HL-60 (cell line): ENCODE measurements around the gene SUSD4.
"Not testable (repeated sequence)": the region's sequence is repeated elsewhere in the genome, so short reads cannot be mapped to it uniquely, and the experiment has no call there.

Experiments used
- DNase-seq, 2 experiments: peaks; one replicate each; pipeline ENCODE4 v3.0.0-alpha.2; 2010 to 2020; ENCODE audit warnings: low read depth in 1 of 2, low spot score in 1 of 2
- H3K27ac ChIP-seq: fragments of 250-450 bp; sonication (Bioruptor Pico); replicated peaks from 2 replicates; pipeline ENCODE4 v1.5.1; 2020; ENCODE audit warnings: mild to moderate bottlenecking, moderate library complexity
- H3K27me3 ChIP-seq: fragments of 250-450 bp; sonication (Bioruptor Pico); 2 replicates; pipeline ENCODE4 v1.5.1; 2021; ENCODE audit warnings: mild to moderate bottlenecking, moderate library complexity; ENCODE audit not compliant: insufficient read depth, poor library complexity, severe bottlenecking
- H3K4me3 ChIP-seq: replicated peaks from 2 replicates; pipeline ENCODE4 v1.5.1; 2011; ENCODE audit warnings: mild to moderate bottlenecking, control low read depth, low read length; ENCODE audit not compliant: insufficient read depth
- CTCF ChIP-seq: IDR thresholded peaks from one replicate; pipeline ENCODE4 v1.5.1; 2011; ENCODE audit warnings: low read length, control low read depth, inconsistent platforms; ENCODE audit not compliant: insufficient read depth
- GABPA ChIP-seq: IDR thresholded peaks from 2 replicates; pipeline ENCODE4 v1.6.1; 2012; ENCODE audit warnings: low read depth
- POLR2AphosphoS5 ChIP-seq: IDR thresholded peaks from 2 replicates; pipeline ENCODE4 v1.6.1; 2012; ENCODE audit warnings: low read depth
- REST ChIP-seq: IDR thresholded peaks from 2 replicates; pipeline ENCODE4 v1.6.1; 2012; ENCODE audit warnings: low read depth; ENCODE audit not compliant: insufficient replicate concordance
- SPI1 ChIP-seq: IDR thresholded peaks from 2 replicates; pipeline ENCODE4 v1.6.1; 2012; ENCODE audit warnings: low read depth, mild to moderate bottlenecking, borderline replicate concordance

SUSD4 gene

GRCh38 chr1:223402790-223403142, 38.8 kb upstream of the SUSD4 start:
- no peak for TF ChIP-seq GABPA
- no peak for TF ChIP-seq SPI1
- no peak for TF ChIP-seq CTCF
- no peak for TF ChIP-seq REST
- no peak for TF ChIP-seq POLR2AphosphoS5
- no peak overlapping the region for H3K27ac ChIP-seq
- no peak overlapping the region for H3K4me3 ChIP-seq
- peaks cover 2% of the 10 kb centered on the region for H3K27me3 ChIP-seq
- DNase-seq = no peak

GRCh38 chr1:223401873-223402789, 38.2 kb upstream of the SUSD4 start:
- peaks cover 2% of the 10 kb centered on the region for H3K27me3 ChIP-seq
- H3K27ac ChIP-seq = no peak overlapping the region
- no peak for DNase-seq
- no peak for TF ChIP-seq SPI1
- TF ChIP-seq REST = no peak
- no peak for TF ChIP-seq GABPA
- H3K4me3 ChIP-seq = no peak overlapping the region

DNA sequence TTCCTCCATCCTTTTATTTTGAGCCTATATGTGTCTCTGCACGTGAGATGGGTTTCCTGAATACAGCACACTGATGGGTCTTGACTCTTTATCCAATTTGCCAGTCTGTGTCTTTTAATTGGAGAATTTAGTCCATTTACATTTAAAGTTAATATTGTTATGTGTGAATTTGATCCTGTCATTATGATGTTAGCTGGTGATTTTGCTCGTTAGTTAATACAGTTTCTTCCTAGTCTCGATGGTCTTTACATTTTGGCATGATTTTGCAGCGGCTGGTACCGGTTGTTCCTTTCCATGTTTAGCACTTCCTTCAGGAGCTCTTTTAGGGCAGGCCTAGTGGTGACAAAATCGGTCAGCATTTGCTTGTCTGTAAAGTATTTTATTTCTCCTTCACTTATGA, 35.4 kb upstream of the SUSD4 start:
- not testable (repeated sequence) for H3K4me3 ChIP-seq, H3K27ac ChIP-seq, H3K27me3 ChIP-seq, DNase-seq

GRCh38 chr1:223394706-223395105, 30.7 kb upstream of the SUSD4 start:
- TF ChIP-seq POLR2AphosphoS5 = no peak
- TF ChIP-seq SPI1 = no peak
- no peak for TF ChIP-seq GABPA
- no peak for TF ChIP-seq CTCF
- no peak for TF ChIP-seq REST
- DNase-seq = no peak
- Histone ChIP-seq H3K27me3 (peaks cover 5% of the 10 kb centered on the region), H3K27ac (no peak overlapping the region), H3K4me3 (no peak overlapping the region)
